ENCODE results near the gene GALNT6. TPM values are rescaled to one million over a fixed set of nuclear protein-coding genes. Genes with fewer than 3 reads are reported as not detected.

The GALNT6 gene
- total and polyA plus RNA-seq, 2 experiments from 2014 or later = 4.3 to 9.4 TPM

DNA sequence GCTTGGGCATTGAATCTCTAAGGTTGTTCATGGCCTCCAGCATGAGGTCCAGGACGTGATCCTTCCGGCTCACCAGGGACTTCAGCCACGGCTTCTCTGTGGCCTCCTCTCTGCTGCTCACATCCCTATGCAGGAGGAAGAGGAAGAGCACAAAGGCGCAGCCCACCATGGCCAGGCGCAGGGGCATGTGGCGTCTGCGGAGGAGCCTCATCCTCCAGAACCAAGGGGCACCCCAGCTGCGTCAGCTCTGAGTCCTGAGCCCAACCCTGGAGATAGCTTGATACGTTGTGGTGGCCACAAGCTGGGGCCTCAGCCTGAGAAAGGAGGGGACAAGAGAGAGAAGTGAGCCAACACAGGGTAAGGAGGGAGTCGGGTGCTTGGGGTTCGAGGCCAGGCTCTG, 11.6 kb downstream of the GALNT6 start:
- no peaks in the 10 kb centered on the region for H3K27me3 ChIP-seq (replicated peaks; ENCODE audit: insufficient read depth)
- no peak overlapping the region for H2AFZ ChIP-seq
- TF ChIP-seq EZH2phosphoT487 (IDR thresholded peaks at IDR 0.05; ENCODE audit: insufficient read depth, low read depth) (no peak), EZH2 (IDR thresholded peaks at IDR 0.05; ENCODE audit: insufficient read depth, poor library complexity, severe bottlenecking) (no peak)
- in situ Hi-C loops (cut with MboI) = no loop called here
- WGBS, 2 experiments (ENCODE audit: low coverage in 1 of 2, low lambda C conversion rate in 2 of 2, missing lambda C conversion rate in 2 of 2) = 84 to 90% methylated on average over 10 to 11 of the region's 11 CpGs
- no peak overlapping the region for H3K4me3 ChIP-seq
- no peak overlapping the region for H3K4me2 ChIP-seq (ENCODE audit: unreplicated experiment)
- H3K4me1 ChIP-seq (ENCODE audit: insufficient read depth) = peaks cover 7% of the 10 kb centered on the region; the same call in 1 of the 2 replicates
- H3K9ac ChIP-seq = no peak overlapping the region
- H3K9me3 ChIP-seq (ENCODE audit: low read depth) = no peaks in the 10 kb centered on the region
- DNase-seq = no peak
- H3K79me2 ChIP-seq (ENCODE audit: insufficient read depth) = no peaks in the 10 kb centered on the region
- H3K27ac ChIP-seq = no peak overlapping the region
- no peaks in the 10 kb centered on the region for H3K9me2 ChIP-seq (ENCODE audit: insufficient read depth)
- no peaks in the 10 kb centered on the region for H3K36me3 ChIP-seq (ENCODE audit: low read depth)
- no peaks in the 10 kb centered on the region for H4K20me1 ChIP-seq (ENCODE audit: insufficient read depth)
- peaks cover 7% of the 10 kb centered on the region; the same call in 1 of the 2 replicates for H3F3A ChIP-seq (ENCODE audit: insufficient read depth)

DNA sequence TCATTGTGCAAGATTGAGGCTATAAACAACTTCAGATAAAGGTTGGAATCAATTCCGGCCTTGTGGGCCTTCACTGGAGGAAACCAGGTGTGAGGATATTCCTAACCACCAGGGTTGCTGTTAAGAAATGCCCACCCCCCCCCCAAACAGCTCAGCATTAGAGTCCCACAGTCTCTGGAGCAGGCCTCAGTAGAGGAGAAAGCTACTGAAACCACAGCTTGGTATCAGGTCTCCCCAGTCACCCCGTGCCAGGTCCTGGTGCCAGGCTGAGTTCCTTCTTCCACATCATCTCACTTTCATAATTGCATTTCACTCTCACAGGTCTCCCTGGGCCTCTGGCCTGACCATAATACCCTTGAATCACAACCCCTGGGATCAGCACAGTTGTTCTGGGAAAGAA, 12.5 kb downstream of the GALNT6 start:
- Histone ChIP-seq H3K79me2 (ENCODE audit: insufficient read depth) (no peaks in the 10 kb centered on the region), H3K9me3 (ENCODE audit: low read depth) (no peaks in the 10 kb centered on the region), H3K4me3 (no peak overlapping the region), H3K9ac (no peak overlapping the region), H3K27me3 (replicated peaks; ENCODE audit: insufficient read depth) (no peaks in the 10 kb centered on the region), H3K36me3 (ENCODE audit: low read depth) (no peaks in the 10 kb centered on the region), H4K20me1 (ENCODE audit: insufficient read depth) (no peaks in the 10 kb centered on the region), H3K4me2 (ENCODE audit: unreplicated experiment) (no peak overlapping the region), H3K9me2 (ENCODE audit: insufficient read depth) (no peaks in the 10 kb centered on the region), H3K4me1 (ENCODE audit: insufficient read depth) (peaks cover 12% of the 10 kb centered on the region; the same call in 1 of the 2 replicates), H2AFZ (no peak overlapping the region), H3K27ac (no peak overlapping the region), H3F3A (ENCODE audit: insufficient read depth) (peaks cover 10% of the 10 kb centered on the region; the same call in 1 of the 2 replicates)
- in situ Hi-C loops (cut with MboI) = no loop called here
- TF ChIP-seq EZH2 (IDR thresholded peaks at IDR 0.05; ENCODE audit: insufficient read depth, poor library complexity, severe bottlenecking) (no peak), EZH2phosphoT487 (IDR thresholded peaks at IDR 0.05; ENCODE audit: insufficient read depth, low read depth) (no peak)
- no peak for DNase-seq
- WGBS, 2 experiments (ENCODE audit: low coverage in 1 of 2, low lambda C conversion rate in 2 of 2, missing lambda C conversion rate in 2 of 2) = 96 to 100% methylated on average over 2 of the region's 2 CpGs

DNA sequence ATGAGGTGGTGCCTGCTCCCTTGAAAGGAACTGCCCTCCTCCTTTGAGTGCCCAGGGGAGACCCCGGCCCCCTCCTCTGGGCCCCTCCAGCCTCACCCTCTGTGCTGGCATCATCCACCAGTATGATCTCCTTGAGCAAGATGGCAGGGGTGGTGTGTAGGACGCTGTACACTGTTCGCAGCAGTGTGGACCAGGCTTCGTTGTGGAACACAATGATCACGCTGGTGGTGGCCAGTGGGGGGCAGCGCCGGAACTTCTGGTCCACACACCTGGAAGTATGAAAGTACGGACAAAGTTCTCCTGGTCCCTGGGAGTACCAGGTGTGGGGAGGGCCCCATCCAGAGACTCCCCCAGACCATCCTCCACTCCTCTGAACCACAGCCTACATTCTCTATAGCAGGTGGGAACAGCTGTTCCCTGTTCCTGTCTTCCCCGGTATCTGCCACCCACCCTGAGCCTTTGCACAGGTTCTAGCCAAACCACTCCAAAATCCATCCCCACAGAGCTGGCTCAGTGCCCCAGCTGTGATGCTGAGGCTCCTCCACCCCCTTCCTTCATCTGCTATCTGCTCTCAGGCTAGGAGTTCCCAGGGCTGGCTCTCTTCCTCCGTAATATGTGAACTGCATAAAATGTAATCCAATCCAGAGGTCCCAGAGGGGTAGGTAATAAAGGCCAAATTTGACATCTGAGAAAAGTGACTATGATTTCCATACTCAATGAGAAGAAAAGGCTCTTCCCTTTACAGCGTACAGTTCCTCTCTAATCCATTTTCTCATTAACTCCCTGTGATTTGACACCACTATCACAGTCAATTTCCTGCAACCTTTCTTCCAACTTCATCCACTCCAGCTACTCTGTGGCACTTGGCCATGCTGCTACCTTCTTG, 13.9 kb downstream of the GALNT6 start:
- Histone ChIP-seq H4K20me1 (ENCODE audit: insufficient read depth) (no peaks in the 10 kb centered on the region), H3K27me3 (replicated peaks; ENCODE audit: insufficient read depth) (no peaks in the 10 kb centered on the region), H3K79me2 (ENCODE audit: insufficient read depth) (no peaks in the 10 kb centered on the region), H3K36me3 (ENCODE audit: low read depth) (no peaks in the 10 kb centered on the region), H2AFZ (no peak overlapping the region), H3K9me2 (ENCODE audit: insufficient read depth) (no peaks in the 10 kb centered on the region), H3K4me3 (no peak overlapping the region), H3K4me1 (ENCODE audit: insufficient read depth) (peaks cover 12% of the 10 kb centered on the region; the same call in 1 of the 2 replicates), H3K9ac (no peak overlapping the region), H3K27ac (no peak overlapping the region), H3K9me3 (ENCODE audit: low read depth) (no peaks in the 10 kb centered on the region), H3K4me2 (ENCODE audit: unreplicated experiment) (no peak overlapping the region), H3F3A (ENCODE audit: insufficient read depth) (peaks cover 10% of the 10 kb centered on the region; the same call in 1 of the 2 replicates)
- in situ Hi-C loops (cut with MboI) = no loop called here
- no peak for DNase-seq
- TF ChIP-seq EZH2phosphoT487 (IDR thresholded peaks at IDR 0.05; ENCODE audit: insufficient read depth, low read depth) = no peak
- TF ChIP-seq EZH2 (IDR thresholded peaks at IDR 0.05; ENCODE audit: insufficient read depth, poor library complexity, severe bottlenecking) = no peak
- WGBS, 2 experiments (ENCODE audit: low coverage in 1 of 2, low lambda C conversion rate in 2 of 2, missing lambda C conversion rate in 2 of 2) = 85 to 87% methylated on average over 11 of the region's 11 CpGs

DNA sequence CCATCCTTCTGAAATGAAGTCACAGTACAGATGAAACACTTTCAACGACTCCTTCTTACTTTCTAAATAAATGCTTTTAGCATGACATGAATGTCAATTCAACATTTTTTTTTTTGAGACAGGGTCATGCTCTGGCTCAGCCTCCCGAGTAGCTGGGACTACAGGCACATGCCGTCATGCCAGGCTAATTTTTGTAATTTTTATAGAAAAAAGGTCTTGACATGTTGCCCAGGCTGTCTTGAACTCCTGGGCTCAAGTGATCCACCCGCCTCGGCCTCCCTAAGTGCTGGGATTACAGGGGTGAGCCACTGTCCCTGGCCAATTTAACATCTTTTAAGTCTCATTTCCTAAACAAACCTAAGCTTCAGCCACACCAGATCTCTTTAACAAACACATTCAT, 16.4 kb downstream of the GALNT6 start:
- Histone ChIP-seq H3K9me3 (ENCODE audit: low read depth) (no peaks in the 10 kb centered on the region), H3K27me3 (replicated peaks; ENCODE audit: insufficient read depth) (no peaks in the 10 kb centered on the region), H3K4me2 (ENCODE audit: unreplicated experiment) (peak overlapping the region; percentile 33), H4K20me1 (ENCODE audit: insufficient read depth) (no peaks in the 10 kb centered on the region), H3K79me2 (ENCODE audit: insufficient read depth) (no peaks in the 10 kb centered on the region), H3K9ac (no peak overlapping the region), H2AFZ (peak overlapping the region; percentile 83), H3K27ac (peak overlapping the region; percentile 35), H3K9me2 (ENCODE audit: insufficient read depth) (no peaks in the 10 kb centered on the region), H3K36me3 (ENCODE audit: low read depth) (no peaks in the 10 kb centered on the region), H3K4me1 (ENCODE audit: insufficient read depth) (peaks cover 29% of the 10 kb centered on the region), H3F3A (ENCODE audit: insufficient read depth) (peaks cover 25% of the 10 kb centered on the region), H3K4me3 (no peak overlapping the region)
- no peak for DNase-seq
- WGBS, 2 experiments (ENCODE audit: low coverage in 1 of 2, low lambda C conversion rate in 2 of 2, missing lambda C conversion rate in 2 of 2) = 25 to 35% methylated on average over 5 of the region's 5 CpGs
- in situ Hi-C loops (cut with MboI) = no loop called here
- TF ChIP-seq EZH2phosphoT487 (IDR thresholded peaks at IDR 0.05; ENCODE audit: insufficient read depth, low read depth) (no peak), EZH2 (IDR thresholded peaks at IDR 0.05; ENCODE audit: insufficient read depth, poor library complexity, severe bottlenecking) (no peak)

Data from GM23248 (cell line).